Epithelial cell of esophagus (primary cell): Measurements from ENCODE around the gene MLPH.

Source experiments
- DNase-seq: peaks from one replicate; pipeline ENCODE4 v3.0.0; 2010; ENCODE audit warnings: low read depth
- H3K4me3 ChIP-seq: 2 replicates; pipeline ENCODE4 v1.5.1; 2011; ENCODE audit warnings: mild to moderate bottlenecking, low read length, control low read depth
- CTCF ChIP-seq: IDR thresholded peaks from 2 replicates; pipeline ENCODE4 v1.5.1; 2011; ENCODE audit warnings: low read depth, mild to moderate bottlenecking, low read length, control low read depth, inconsistent platforms; ENCODE audit not compliant: insufficient read depth; ENCODE audit errors: missing control alignments

The MLPH gene

GRCh38 chr2:237553948-237554347, 66.9 kb downstream of the MLPH start:
- DNase-seq = no peak
- TF ChIP-seq CTCF = no peak
- H3K4me3 ChIP-seq = no peak overlapping the region

GRCh38 chr2:237555560-237555959, 68.5 kb downstream of the MLPH start:
- no peak for DNase-seq
- no peak for TF ChIP-seq CTCF
- no peak overlapping the region for H3K4me3 ChIP-seq

GRCh38 chr2:237556773-237557632, 70.0 kb downstream of the MLPH start:
- TF ChIP-seq CTCF = no peak
- no peak for DNase-seq
- no peak overlapping the region for H3K4me3 ChIP-seq

GRCh38 chr2:237557633-237558015, 70.6 kb downstream of the MLPH start:
- DNase-seq = no peak
- no peak for TF ChIP-seq CTCF
- no peak overlapping the region for H3K4me3 ChIP-seq

GRCh38 chr2:237558961-237559641, 72.0 kb downstream of the MLPH start:
- no peak overlapping the region for H3K4me3 ChIP-seq
- TF ChIP-seq CTCF = no peak
- peak; percentile 62 for DNase-seq

- H3K4me3 ChIP-seq = no peak overlapping the region
- no peak for TF ChIP-seq CTCF
- DNase-seq = no peak
Measured at GRCh38 chr2:237561221-237561620, 74.2 kb downstream of the MLPH start.
